Liver (tissue), 9 donors: Measurements from ENCODE around the gene CRYBG2. TPM values are rescaled to one million over a fixed set of nuclear protein-coding genes. Genes with fewer than 3 reads are reported as not detected.
"Not testable (repeated sequence)": the region's sequence is repeated elsewhere in the genome, so short reads cannot be mapped to it uniquely, and the experiment has no call there.

Experiments used
- DNase-seq: peaks from one replicate; pipeline ENCODE4 v3.0.0-alpha.2; 2017; ENCODE audit warnings: low spot score
- H3K27ac ChIP-seq, 2 donors: one replicate each; pipeline ENCODE4 v1.7.0; 2013; ENCODE audit warnings: inconsistent platforms in 2 of 2, low read length in 2 of 2, control low read depth in 1 of 2, low read depth in 1 of 2, mild to moderate bottlenecking in 1 of 2
- H3K27me3 ChIP-seq, 4 donors: one replicate each; pipeline versions ENCODE4 v1.6.1 to v1.7.0; 2013; ENCODE audit warnings: low read length in 3 of 4, inconsistent platforms in 1 of 4, mild to moderate bottlenecking in 1 of 4, moderate library complexity in 1 of 4; ENCODE audit not compliant: control insufficient read depth in 4 of 4, insufficient read depth in 4 of 4
- H3K36me3 ChIP-seq, 4 donors: one replicate each; pipeline versions ENCODE4 v1.6.1 to v1.7.0; 2013; ENCODE audit warnings: low read length in 3 of 4, mild to moderate bottlenecking in 3 of 4, low read depth in 1 of 4, moderate library complexity in 1 of 4; ENCODE audit not compliant: control insufficient read depth in 4 of 4, insufficient read depth in 3 of 4
- H3K4me1 ChIP-seq, 4 donors: one replicate each; pipeline versions ENCODE4 v1.6.1 to v1.7.0; 2013; ENCODE audit warnings: low read length in 3 of 4, mild to moderate bottlenecking in 3 of 4, moderate library complexity in 1 of 4; ENCODE audit not compliant: control insufficient read depth in 4 of 4, insufficient read depth in 4 of 4
- H3K4me3 ChIP-seq, 3 donors: one replicate each; pipeline versions ENCODE4 v1.6.1 to v1.7.0; 2013; ENCODE audit warnings: low read length in 3 of 3, control low read depth in 1 of 3, low read depth in 1 of 3, mild to moderate bottlenecking in 1 of 3
- H3K9ac ChIP-seq, 2 donors: one replicate each; pipeline ENCODE4 v1.7.0; 2013; ENCODE audit warnings: low read length in 2 of 2, mild to moderate bottlenecking in 2 of 2, moderate library complexity in 2 of 2, control low read depth in 1 of 2, low read depth in 1 of 2
- H3K9me3 ChIP-seq, 4 donors: one replicate each; pipeline versions ENCODE4 v1.6.1 to v1.7.0; 2013; ENCODE audit warnings: low read length in 3 of 4; ENCODE audit not compliant: control insufficient read depth in 4 of 4
- GABPA ChIP-seq, 2 donors: IDR thresholded peaks in 1 of 2; conservative IDR thresholded peaks in 1 of 2; 2 replicates each; pipeline ENCODE4 v1.6.1; 2016; ENCODE audit warnings: antibody characterized with exemption in 2 of 2, mild to moderate bottlenecking in 1 of 2, moderate library complexity in 1 of 2
- HNF4A ChIP-seq, 2 donors: conservative IDR thresholded peaks; 2 replicates each; pipeline ENCODE4 v1.6.1; 2016; ENCODE audit warnings: antibody characterized with exemption in 2 of 2, mild to moderate bottlenecking in 2 of 2
- JUND ChIP-seq, 2 donors: IDR thresholded peaks; 2 replicates each; pipeline ENCODE4 v1.6.1; 2016; ENCODE audit warnings: antibody characterized with exemption in 2 of 2
- MAX ChIP-seq: IDR thresholded peaks from 2 replicates; pipeline ENCODE4 v1.6.1; 2016; ENCODE audit warnings: antibody characterized with exemption
- NR2F2 ChIP-seq: IDR thresholded peaks from 2 replicates; pipeline ENCODE4 v1.6.1; 2016; ENCODE audit warnings: antibody characterized with exemption
- RAD21 ChIP-seq, 2 donors: IDR thresholded peaks; 2 replicates each; pipeline ENCODE4 v1.6.1; 2016; ENCODE audit warnings: antibody characterized with exemption in 2 of 2, mild to moderate bottlenecking in 2 of 2
- REST ChIP-seq: IDR thresholded peaks from 2 replicates; pipeline ENCODE4 v1.6.1; 2016; ENCODE audit warnings: antibody characterized with exemption, mild to moderate bottlenecking
- RXRA ChIP-seq, 2 donors: IDR thresholded peaks; 2 replicates each; pipeline ENCODE4 v1.6.1; 2017 to 2018; ENCODE audit warnings: antibody characterized with exemption in 2 of 2, mild to moderate bottlenecking in 1 of 2
- SP1 ChIP-seq: IDR thresholded peaks from 2 replicates; pipeline ENCODE4 v1.6.1; 2018; ENCODE audit warnings: antibody characterized with exemption, mild to moderate bottlenecking
- TAF1 ChIP-seq: conservative IDR thresholded peaks from 2 replicates; pipeline ENCODE4 v1.6.1; 2016; ENCODE audit warnings: antibody characterized with exemption, mild to moderate bottlenecking
- WGBS: extraction: QIAGEN DNeasy Blood & Tissue Kit; methylation state at CpG from one replicate; pipeline ENCODE4 v1.1.7; 2013; 5-methylcytosine and 5-hydroxymethylcytosine counted together
- polyA plus RNA-seq, 2 donors: library from polyadenylated mRNA; stranded (reverse) in 1 of 2; unstranded in 1 of 2; fragments of 200-250 nt in 1 of 2; fragments of >200 nt in 1 of 2; fragmentation: Nextera tagmentation in 1 of 2; extraction: Ambion mirVana in 1 of 2; gene quantifications; one replicate each; pipeline versions ENCODE4 v1.2.1 to v1.2.3, GENCODE V29; 2013 to 2015
- total RNA-seq, 2 donors: library from RNA; depleted of rRNA; stranded (reverse); fragments of >200 nt; gene quantifications; one replicate each; pipeline ENCODE4 v1.2.3, GENCODE V29; 2014
- TF ChIP-seq, protein P1 (sequence below): fragments of 150-350 bp; IDR thresholded peaks from 2 replicates; pipeline ENCODE4 v1.5.1; 2017; ENCODE audit warnings: improper control_type of control experiment, low read depth, low read length; ENCODE audit not compliant: missing input control
- donor health status: healthy.
- donor health status: healthy.
- donor health status: healthy.
- donor health status: healthy.
- donor health status: healthy.

Gene CRYBG2
- total and polyA plus RNA-seq, 4 donors, result under 0.01 to 0.12 (median under 0.01) TPM; not detected in 1

DNA sequence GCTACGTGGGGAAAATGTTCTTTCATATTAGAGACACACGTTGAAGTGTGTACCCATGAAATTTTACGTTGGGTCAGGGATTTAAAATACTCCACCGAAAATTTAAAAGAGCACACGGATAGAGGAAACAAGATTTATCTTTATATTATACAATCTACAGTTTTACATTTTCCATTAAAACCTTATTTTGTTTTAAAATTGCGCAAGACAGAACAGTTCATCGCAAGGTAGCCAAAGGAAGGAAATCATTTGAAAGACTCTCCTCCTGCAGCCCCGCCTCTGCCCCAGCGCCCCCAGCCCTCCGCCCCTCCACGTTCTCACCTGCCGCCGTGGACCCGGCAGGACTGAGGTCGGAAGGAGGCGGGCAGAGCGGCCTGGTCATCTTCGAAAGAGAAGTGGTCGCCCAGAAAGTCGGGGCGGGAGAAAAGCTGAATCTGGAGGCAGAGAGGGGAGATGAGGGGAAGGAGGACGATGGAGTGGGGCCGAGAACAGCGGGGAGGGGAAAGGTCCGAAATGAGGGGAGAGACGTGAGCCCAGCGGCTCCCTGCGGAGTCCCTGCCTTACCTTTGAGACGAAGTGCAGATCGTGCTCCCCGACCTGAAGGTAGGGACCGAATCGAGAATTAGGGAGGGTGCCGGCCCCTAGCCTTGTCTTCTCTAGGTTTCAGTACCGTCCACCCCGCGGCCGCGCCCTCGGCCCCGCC, 18.0 kb downstream of the CRYBG2 start:
- no peak for DNase-seq
- Histone ChIP-seq H3K27me3 (no peaks in the 10 kb centered on the region), H3K9me3 (no peaks in the 10 kb centered on the region), H3K36me3 (no peaks in the 10 kb centered on the region), H3K27ac (no peak overlapping the region), H3K9ac (no peak overlapping the region), H3K4me3 (peak overlapping the region; percentile 55 to 80 (median 64)), H3K4me1 (peaks cover 2 to 8% (median 5%) of the 10 kb centered on the region in 4 donors)
- 6% methylated on average over 41 of the region's 41 CpGs for WGBS
- TF ChIP-seq SP1, result no peak
- TF ChIP-seq MAX, result no peak
- TF ChIP-seq NR2F2, result no peak
- no peak for TF ChIP-seq HNF4A (conservative IDR thresholded peaks at IDR 0.05)
- no peak for TF ChIP-seq RAD21 (IDR thresholded peaks at IDR 0.05)
- TF ChIP-seq JUND (IDR thresholded peaks at IDR 0.05), result no peak
- TF ChIP-seq, protein P1, sequence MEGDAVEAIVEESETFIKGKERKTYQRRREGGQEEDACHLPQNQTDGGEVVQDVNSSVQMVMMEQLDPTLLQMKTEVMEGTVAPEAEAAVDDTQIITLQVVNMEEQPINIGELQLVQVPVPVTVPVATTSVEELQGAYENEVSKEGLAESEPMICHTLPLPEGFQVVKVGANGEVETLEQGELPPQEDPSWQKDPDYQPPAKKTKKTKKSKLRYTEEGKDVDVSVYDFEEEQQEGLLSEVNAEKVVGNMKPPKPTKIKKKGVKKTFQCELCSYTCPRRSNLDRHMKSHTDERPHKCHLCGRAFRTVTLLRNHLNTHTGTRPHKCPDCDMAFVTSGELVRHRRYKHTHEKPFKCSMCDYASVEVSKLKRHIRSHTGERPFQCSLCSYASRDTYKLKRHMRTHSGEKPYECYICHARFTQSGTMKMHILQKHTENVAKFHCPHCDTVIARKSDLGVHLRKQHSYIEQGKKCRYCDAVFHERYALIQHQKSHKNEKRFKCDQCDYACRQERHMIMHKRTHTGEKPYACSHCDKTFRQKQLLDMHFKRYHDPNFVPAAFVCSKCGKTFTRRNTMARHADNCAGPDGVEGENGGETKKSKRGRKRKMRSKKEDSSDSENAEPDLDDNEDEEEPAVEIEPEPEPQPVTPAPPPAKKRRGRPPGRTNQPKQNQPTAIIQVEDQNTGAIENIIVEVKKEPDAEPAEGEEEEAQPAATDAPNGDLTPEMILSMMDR, result no peak
- TF ChIP-seq RXRA (IDR thresholded peaks at IDR 0.05), result no peak
- TF ChIP-seq REST, result no peak

GRCh38 chr1:26333312-26333711, 20.6 kb downstream of the CRYBG2 start:
- DNase-seq, H3K4me1 ChIP-seq, H3K9ac ChIP-seq, H3K27ac ChIP-seq, H3K4me3 ChIP-seq, H3K27me3 ChIP-seq, H3K36me3 ChIP-seq, H3K9me3 ChIP-seq: not testable (repeated sequence)
- WGBS, result 91% methylated on average over 8 of the region's 8 CpGs

- DNase-seq, result no peak
- H3K4me3 ChIP-seq, result no peak overlapping the region
- TF ChIP-seq GABPA (IDR thresholded peaks at IDR 0.05 in 1 of 2, conservative IDR thresholded peaks at IDR 0.05 in 1 of 2), result no peak
- no peak for TF ChIP-seq RAD21 (IDR thresholded peaks at IDR 0.05)
- TF ChIP-seq, protein P1, result no peak
- no peak for TF ChIP-seq TAF1
- TF ChIP-seq REST, result no peak
- H3K9ac ChIP-seq, result no peak overlapping the region
- WGBS, result 93% methylated on average over 5 of the region's 5 CpGs
- no peaks in the 10 kb centered on the region for H3K27me3 ChIP-seq
- no peak overlapping the region for H3K27ac ChIP-seq
- H3K4me1 ChIP-seq, result no peaks in the 10 kb centered on the region
- H3K36me3 ChIP-seq, result no peaks in the 10 kb centered on the region
- no peaks in the 10 kb centered on the region for H3K9me3 ChIP-seq
These were observed 23.7 kb downstream of the CRYBG2 start for GRCh38 chr1:26330276-26330675.
